ENCODE measurements around the gene DOC2B.
"Not testable (repeated sequence)": the region's sequence is repeated elsewhere in the genome, so short reads cannot be mapped to it uniquely, and the experiment has no call there.

DOC2B gene

DNA sequence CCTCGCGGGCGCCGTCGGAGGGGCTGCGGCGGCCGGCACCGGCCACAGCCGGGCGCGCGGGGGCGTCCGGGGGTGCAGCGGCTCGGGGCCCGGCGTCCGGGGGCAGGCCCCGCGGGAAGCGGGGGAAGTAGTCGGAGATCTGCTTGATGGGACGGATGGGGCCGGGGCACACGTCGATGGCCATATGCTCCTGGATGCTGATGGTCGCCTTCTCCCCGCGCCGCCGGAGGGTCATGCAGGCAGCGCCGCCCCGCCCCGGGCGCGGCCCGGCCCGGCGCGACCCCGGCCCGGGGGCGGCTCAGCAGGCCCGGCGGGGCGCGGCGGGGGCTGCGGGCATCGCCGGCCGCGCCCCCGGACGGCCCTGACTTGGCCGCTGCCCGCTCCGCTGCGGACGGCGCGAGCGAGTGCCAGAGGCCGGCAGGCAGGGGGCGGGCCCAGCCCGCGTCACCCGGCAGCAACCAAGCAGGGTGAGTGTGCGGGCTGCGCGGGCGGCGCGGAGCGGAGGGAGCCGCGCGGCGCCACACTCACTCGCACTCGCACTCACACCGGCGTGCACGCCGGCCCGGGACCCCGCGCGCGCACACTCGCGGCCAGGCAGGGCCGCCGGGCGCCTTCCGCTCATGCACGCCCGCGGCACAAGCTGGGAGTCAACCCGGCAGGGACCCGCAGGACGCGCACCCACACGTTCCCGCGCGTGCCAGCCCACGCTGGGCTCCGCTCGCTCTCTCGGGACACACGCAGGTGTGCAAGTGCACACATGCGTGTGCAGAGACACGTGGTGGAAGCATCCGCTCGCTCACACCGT is at the start of gene DOC2B:
Gene DOC2B (minus strand): TSS at position 406 of the 805 bp plus-strand sequence. CDS start 171 bp downstream, at position 235.
- FAIRE-seq = no peak

DNA sequence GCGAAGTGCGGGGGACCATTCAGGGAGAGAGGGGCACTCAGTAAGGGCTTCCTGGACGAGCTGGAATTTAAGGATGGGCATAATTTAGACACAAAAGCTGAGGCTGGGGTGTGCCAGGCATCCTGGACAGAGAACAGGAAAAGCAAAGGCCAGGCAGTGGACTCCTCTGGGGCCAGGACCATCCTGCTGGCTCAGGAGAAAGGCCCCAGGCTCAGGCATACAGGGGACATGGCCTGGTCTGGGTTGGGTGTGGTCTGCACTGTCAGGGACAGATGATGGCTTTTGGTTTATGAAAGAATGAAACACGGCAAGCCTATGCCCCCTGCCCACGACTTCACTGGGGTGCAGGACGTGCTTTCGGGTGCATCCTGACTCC is 48.9 kb upstream of the DOC2B start:
- no peak for FAIRE-seq

DNA sequence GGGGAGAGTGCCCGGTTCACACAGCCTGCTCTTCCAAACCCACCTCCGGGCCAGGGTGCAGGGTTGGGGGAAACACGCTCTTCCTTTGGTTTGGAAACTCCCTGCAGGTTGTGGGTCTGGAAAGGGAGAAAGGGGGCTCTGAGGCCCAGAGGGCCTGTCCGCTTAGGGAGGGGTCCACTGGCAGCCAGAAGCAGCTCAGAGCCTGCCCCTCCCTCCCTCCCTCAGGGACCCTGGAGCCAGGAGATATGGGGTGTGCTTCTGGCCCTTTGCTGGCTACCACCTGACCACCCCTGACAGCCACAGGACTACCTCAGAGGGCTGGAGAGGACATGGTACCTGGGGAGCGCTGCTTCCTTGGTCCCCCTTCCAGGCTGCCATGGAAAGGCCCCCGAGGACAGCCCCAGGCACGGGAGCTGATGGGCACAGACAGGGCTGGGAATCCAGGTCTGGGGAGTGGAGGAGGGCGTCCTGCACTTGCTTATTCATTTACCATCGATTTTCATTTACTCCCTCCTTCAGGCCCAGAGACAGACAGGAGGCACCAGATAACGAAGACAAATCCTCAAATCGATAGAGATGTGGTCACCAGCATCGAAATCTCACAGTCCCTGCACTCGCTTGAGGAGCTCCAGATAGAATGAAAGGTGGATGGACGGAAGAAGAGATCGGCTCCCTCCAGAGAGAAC is 48.4 kb upstream of the DOC2B start:
- FAIRE-seq = no peak

DNA sequence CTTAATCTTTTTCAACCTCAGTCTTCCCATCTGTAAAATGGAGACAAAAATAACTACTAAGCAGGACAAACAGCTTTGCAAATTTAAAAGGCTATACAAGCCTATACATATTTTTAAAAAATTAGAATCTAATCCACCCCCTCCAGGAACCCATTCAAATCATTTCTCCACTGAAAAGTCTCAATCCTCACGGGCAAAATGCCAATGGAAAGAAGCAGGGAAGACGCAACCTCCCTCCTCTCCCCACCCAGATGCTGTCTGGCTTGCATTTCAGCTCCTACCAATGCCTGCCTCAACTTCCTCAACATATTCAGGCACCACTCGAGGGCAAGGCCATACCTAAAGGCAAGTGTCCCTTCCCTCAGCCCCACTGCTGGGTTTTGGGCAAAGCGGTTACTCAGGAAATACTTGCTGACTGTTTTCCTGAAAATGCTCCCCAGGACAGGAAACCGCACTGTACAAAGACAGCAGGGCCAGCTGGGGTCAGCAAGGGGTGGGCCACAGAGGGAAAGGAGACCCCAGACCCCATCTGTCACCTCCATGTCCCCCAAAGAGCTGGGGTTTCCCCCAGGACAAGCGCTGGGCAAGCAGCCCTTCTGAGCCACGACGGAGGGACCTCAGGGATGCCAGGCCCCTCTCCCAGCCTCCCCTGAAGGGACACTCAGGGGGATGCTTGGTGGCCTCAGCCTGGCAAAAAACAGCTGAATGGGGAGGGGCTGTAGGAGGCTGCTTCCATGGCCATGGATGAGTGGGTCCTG is 47.7 kb upstream of the DOC2B start:
- FAIRE-seq = no peak

DNA sequence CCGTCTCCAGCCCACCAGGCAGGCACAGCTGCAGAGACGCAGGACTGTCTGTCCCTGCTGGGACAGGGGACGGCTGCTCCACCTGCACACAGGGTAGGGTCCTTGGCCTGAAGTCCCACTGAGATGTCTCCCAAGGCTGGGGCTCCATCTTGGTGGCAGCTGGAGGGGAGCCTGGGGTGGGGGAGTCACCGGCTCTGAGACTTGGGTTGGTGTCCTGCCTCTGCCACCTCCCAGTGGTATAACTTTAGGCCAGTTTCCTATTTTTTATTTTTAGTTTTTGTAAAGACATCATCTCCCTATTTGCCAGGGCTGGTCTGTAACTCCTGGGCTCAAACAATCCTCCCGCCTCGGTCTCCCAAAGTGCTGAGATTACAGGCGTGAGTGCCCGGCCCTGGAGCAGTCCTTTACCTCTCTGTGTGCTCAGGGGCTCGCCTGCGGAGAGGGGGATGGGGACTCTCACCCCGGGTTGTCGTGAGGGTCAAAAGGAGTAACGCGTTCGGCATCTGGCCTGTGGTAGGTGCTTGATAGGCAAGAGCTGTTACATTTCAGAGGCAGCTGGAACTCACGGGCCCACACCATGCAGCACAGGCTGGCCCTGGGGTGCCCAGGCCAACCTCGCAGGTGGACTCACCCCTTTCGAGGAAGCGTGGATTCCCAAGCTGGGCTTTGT is 46.6 kb upstream of the DOC2B start:
- FAIRE-seq = no peak

DNA sequence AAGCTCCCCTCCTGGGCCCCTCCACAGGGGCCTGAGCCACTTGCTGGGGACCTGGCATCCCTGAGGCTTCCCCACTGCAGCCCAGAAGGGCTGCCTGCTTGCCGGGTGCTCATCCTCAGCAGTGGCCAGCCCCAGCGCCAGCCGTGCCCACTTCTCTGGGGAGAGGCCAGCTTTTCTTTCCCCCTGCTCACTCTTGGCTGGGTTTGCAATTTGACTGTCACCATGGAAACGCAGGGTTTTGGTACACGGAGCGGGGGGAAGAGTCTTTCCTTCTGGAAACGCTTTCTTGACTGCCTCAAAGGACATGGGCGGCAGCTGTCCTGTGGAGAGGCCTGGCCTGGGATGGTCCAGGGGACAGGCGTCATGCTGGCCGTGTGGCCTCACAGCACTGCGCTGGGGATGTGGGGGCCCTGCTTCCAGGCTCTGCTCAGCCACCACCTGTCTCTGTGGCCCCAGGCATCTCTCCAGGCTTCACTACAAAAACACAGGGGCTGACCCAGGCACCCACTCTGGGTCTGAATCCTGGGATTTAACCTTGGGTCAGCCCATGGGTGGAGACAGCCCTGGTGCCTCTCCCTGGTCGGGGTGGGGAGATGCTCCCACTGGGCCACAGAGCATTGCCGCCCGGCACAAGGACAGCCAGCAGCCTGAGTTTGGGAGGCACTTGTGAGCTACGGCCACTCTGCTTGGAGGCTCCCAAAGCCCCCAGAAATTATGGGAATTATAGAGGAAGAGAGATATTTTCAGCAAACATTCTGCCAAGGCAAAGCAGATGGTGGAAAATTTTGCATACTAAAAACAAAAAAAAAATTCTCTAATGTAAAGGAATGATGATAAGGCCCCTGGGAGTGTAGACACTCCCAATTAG is 45.9 kb upstream of the DOC2B start:
- FAIRE-seq = no peak

DNA sequence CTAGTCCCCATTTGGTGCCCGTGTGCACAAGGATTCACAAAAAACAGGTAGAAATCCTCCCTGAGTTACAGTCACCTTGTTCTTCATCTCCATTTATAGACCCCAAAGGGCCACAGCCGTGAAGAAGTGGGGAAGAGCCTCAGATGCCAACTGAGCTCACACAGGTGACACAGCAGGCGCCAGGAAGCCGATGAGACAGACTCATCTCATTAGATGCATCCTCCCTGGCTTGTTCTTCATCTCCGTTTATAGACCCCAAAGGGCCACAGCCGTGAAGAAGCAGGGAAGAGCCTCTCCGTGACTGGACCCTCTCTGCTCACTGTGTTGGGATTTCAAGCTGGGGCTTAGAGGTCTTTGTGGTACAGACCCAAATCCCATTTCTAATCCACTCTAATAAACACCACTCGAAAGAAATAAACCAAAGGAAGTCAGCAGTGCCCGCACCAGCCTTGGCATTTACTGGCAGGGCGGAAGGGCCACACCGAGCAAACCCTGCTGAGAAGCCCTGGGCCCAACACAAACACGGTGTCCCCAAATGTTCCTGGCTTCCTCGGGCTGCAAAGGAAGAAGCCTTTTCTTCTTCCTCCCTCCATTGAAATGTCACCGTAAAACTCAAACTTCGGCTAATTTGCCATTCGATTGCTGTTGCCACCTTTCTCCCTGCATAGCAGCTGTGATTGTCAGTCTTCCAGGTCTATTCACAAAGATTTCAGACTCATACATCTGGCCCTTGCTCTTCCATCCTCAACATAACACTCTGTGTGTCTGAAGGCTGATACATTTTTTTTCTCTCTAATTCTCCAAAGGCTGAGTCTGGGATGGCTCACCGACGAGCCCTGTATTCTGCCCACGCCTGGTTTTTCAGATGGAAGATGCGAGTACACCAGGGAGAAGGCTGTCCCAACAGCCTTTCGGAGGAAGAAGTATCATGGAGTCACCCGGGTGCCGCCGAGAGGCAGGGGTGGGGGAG is 44.9 kb upstream of the DOC2B start:
- no peak for FAIRE-seq

DNA sequence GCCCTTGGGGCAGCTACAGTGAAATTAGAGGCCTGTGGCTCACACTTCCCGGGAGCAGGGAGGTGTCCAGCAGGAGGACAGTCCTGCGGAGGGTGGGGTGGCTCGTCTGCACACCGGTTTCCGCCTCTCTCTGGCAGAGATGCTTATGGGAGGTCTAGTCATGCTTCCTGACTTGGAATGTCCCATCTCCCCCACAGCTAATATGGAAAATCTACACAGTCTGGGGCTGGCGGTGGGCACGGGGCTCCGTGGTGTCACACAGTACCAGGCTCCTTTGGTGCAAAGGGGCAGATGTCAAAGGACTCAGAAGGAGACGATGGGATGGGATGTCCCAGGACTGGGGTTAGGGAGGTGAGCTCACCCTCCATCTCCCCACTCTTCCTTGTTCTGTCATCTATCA is 44.1 kb upstream of the DOC2B start:
- FAIRE-seq = no peak

DNA sequence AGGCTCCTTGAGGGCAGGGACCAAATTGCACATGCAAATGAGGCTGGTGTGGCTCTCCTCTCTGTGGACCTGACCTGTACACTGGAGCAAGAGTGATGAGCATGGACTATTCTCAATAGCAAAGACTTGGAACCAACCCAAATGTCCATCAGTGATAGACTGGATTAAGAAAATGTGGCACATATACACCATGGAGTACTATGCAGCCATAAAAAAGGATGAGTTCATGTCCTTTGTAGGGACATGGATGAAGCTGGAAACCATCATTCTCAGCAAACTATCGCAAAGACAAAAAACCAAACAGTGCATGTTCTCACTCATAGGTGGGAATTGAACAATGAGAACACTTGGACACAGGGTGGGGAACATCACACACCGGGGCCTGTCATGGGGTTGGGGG is 43.1 kb upstream of the DOC2B start:
- FAIRE-seq = not testable (repeated sequence)

DNA sequence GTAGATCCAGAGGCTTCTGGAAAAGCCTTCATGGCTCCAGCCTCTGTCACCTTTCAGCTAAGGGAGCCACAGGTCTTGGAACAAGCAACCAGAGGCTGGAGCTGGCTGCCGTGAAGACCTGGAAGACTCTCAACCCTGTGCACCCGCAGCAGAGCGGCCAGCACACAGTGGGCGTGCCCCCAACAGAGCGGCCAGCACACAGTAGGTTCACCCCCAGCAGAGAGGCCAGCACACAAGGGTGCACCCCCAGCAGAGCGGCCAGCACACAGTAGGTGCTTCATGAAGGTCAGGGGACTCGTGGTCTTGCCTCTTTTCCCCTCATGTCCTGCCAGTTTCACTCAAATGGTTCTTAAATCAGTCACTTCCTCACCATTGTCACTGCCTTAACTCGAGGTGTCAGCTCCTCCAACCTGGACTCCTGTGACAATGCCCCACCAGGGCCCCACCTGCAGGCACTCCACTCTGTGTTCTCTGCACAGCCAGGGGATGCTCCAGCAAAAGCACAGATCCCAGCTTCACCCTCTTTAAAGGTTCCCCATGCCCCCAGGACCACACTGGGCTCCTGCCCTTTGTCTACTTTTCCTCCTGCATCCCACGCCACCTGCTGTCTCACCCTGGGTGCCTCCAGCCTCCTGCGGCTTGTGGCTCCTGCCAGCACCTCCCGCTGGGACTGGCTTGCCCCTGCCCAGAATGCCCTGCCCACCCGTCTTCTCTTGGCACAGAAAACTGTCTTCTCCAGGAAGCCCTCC is 42.4 kb upstream of the DOC2B start:
- FAIRE-seq = no peak

DNA sequence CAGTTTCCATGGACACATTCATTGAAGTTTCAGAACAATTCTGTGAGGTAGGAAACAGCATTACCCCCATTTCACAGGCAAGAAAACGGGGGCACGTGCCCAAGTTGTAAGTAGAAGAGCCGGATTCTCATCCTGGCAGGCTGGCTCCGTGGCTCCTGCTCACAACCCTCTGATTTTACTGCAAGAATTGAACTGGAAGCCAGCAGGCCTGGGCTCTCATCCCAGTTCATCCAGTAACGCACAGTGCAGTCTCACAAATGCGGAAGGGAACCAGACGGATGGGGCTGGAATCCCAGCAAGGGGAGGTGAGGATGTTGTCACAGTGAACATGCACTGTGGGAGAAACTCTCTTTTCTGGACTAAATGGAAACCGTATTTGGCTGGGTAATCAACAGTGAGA is 40.7 kb upstream of the DOC2B start:
- no peak for FAIRE-seq

DNA sequence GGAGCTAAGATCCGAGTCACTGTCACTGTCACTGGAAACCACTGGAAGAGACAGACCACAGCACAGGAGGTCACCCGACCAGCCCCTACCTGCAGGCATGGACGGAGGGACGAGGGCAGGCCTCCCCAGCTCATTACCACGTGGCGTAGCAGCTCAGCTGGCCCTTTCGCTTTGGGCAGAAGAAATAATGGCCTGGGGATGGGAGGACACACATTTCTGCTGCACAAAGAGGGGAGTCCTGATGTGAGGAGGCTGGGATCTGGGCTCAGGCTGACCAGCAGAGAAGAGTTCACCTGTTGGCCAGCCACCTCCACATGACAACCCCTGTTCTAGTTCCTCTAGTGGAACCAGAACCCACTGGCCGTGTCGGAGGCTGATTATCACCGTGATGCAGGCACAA is 38.2 kb upstream of the DOC2B start:
- FAIRE-seq = no peak

DNA sequence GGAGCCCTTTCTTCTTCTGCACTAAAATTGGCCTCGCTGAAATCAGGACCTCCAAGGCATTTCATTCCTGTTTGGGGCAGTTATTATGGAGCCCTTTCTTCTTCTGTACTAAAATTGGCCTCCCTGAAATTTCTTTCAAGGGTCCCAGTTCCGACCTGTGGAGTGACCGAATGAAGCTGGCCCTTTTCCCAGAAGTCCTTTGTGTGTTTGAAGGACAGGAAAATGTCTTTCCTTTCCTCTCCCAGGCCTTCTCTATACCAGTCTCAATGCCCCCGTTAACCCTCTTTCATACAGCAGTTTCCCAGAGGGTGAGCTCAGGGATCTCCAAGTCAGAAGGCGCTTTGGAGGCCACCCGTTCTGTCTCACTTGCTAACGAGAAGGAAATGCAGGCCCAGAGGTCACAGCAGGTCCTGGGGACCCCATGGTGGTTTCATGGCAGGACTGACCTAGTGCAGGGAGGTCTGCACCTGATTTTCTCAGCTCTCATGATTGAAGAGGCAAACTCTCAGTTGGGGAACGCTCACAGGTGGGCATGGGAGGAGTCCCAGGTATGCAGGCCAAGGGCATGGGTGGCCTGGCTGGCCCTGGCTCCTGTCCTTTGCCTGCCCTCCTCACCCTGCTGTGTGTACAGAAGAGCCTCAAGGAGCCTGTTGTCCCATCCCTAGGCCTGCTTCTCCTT is 37.1 kb upstream of the DOC2B start:
- no peak for FAIRE-seq

DNA sequence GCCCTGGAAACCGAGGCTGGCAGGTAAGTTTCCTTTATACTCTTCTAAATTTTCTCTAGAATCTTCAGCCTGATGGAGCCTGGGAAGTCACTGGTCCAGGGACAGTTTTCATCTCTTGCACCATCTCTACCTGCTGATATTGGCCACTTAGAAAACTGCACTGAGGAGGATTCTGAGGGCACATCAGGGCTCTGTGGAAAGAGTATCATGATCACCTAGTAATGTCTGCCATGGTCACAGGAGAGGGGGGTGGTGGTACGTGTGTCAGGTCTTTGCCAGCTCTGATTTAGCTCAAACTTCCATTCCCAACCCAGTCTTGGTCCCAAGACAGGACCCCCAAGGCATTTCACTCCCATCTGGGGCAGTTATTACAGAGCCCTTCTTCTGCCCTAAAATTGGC is 35.2 kb upstream of the DOC2B start:
- no peak for FAIRE-seq

DNA sequence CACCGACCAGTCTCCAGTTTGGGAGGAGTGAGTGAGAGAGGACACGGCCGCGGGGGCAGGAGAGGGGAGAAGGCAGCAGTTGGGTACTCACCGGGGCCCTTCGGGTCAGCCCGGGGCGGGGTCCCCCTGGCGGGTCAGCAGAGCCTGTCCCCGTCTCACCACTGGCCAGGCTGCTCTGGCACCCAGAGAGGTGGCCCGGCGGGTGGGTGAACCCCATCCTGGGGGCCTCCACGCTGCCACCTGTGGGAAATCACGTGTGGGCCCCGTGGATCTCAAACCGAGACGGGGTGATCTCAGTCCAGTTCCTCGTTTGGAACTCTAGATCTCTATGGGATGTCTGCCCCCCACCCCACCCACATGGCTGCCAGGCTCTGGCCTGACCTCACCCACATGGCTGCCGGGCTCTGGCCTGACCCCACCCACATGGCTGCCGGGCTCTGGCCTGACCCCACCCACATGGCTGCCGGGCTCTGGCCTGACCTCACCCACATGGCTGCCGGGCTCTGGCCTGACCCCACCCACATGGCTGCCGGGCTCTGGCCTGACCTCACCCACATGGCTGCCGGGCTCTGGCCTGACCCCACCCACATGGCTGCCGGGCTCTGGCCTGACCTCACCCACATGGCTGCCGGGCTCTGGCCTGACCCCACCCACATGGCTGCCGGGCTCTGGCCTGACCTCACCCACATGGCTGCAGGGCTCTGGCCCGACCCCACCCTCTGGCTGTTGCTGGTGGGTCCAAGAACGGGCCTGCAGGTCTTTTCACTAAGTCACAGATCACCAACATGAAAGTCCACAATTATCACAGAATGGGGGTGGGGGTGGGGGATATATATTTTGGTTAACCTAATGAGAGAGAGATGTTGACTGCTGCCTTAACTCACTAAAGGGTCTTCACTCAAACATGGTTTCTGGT is 34.4 kb upstream of the DOC2B start:
- FAIRE-seq = not testable (repeated sequence)

DNA sequence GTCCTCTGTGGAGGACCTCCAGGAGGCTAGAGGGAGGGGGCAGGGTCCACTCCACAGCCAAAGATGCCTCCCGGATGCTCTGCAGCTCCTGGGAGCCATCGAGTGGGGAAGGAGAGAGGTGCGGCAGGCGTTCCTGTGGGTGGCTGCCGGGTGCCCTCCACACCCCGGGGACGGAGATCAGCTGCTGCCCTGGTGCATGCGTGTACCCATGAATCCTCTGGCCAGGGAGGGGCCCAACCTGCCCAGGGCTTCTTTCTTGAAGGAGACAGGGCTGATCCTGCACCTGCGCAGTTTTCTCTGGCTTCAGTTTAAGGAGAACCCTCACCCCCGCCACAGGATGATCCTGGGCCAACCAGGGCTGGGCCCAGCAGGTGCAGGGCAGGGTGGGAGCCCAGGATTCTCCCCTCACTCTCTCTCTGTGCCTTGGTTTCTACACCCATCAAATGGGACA is 33.5 kb upstream of the DOC2B start:
- no peak for FAIRE-seq

DNA sequence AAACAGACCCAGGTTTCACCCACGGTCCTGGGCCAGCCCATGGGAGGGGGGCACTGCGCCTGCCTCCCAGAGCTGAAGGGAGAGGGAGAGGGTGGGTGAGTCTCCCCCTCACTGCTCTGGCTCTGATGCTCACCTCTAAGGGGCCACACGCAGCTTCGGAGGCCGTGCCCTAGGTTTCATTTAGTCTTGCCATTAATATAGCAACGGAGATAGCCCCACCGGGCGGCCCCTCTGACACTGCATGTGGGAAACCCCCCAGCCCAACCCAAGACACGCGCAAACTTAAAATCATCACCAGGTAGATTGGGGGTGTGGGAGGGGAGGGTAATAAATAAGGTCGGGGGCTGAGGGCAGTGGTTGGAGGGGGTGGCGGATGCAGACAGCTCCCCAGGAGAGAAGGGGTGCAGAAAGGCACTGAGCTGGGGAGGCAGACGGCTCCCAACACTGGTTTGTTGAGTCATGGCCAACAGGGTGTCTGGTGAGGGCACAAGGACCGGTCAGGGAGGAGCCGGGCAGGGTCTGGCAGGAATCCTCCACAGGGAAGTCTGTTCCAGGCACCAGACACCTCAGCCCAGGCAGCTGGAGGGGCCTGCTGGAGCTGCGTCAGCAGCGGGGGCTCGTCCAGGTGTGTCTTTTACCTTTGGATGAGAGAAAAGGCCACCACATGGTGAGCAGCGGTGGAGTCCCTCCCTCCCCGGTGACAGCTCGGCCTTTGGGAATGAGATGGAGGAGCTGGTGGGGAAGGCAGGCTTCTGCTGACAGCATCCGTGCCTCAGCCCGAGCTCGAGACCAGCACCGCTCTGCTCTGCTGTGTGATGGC is 32.0 kb upstream of the DOC2B start:
- FAIRE-seq = no peak
